GM18517 (cell line): ENCODE data around the gene DYNLT2.

Source experiments
- ATAC-seq: cut with Tn5 transposase; IDR thresholded peaks from one replicate; pipeline ENCODE4 v1.9.1; 2021; ENCODE audit warnings: mild to moderate bottlenecking, moderate library complexity; ENCODE audit not compliant: unreplicated experiment

The DYNLT2 gene

GRCh38 chr6:169751242-169752073 is at the start of gene DYNLT2, which contains the start of gene ERMARD:
Gene DYNLT2, minus strand, starts transcription at chr6:169751572. Its CDS starts 114 bp downstream, at chr6:169751458.
Gene ERMARD, plus strand, starts transcription at chr6:169751622. Its CDS starts 36 bp downstream, at chr6:169751658.
- peak; percentile 93 for ATAC-seq

GRCh38 chr6:169800668-169801395 is 49.5 kb upstream of the DYNLT2 start:
- ATAC-seq = peak; percentile 72

GRCh38 chr6:169800116-169800667 is 48.8 kb upstream of the DYNLT2 start:
- no peak for ATAC-seq

- ATAC-seq = no peak
These were observed 48.1 kb upstream of the DYNLT2 start for GRCh38 chr6:169799474-169799926.

GRCh38 chr6:169798764-169799473 is 47.5 kb upstream of the DYNLT2 start:
- no peak for ATAC-seq

GRCh38 chr6:169795196-169795595 is 43.8 kb upstream of the DYNLT2 start:
- ATAC-seq = no peak

GRCh38 chr6:169794317-169795055 is 43.1 kb upstream of the DYNLT2 start:
- ATAC-seq = no peak

GRCh38 chr6:169793408-169793807 is 42.0 kb upstream of the DYNLT2 start:
- ATAC-seq = no peak

GRCh38 chr6:169792306-169793015 is 41.1 kb upstream of the DYNLT2 start:
- no peak for ATAC-seq

GRCh38 chr6:169791721-169792131 is 40.4 kb upstream of the DYNLT2 start:
- no peak for ATAC-seq

- ATAC-seq = peak; percentile 89
These were observed 38.9 kb upstream of the DYNLT2 start for GRCh38 chr6:169789944-169790927.

GRCh38 chr6:169789146-169789943 is 38.0 kb upstream of the DYNLT2 start:
- no peak for ATAC-seq

GRCh38 chr6:169788809-169789145 is 37.4 kb upstream of the DYNLT2 start:
- no peak for ATAC-seq

- ATAC-seq = no peak
These were observed 36.4 kb upstream of the DYNLT2 start for GRCh38 chr6:169787797-169788196.

GRCh38 chr6:169786349-169786748 is 35.0 kb upstream of the DYNLT2 start:
- no peak for ATAC-seq

GRCh38 chr6:169785566-169785965 is 34.2 kb upstream of the DYNLT2 start:
- no peak for ATAC-seq

- no peak for ATAC-seq
These were observed 33.5 kb upstream of the DYNLT2 start for GRCh38 chr6:169784821-169785340.
